ENCODE measurements around the gene DACH1. TPM values are rescaled to one million over a fixed set of nuclear protein-coding genes. Genes with fewer than 3 reads are reported as not detected.

DACH1 gene
- total RNA-seq, 1 donor from 2014 or later = 4.9 TPM

- DNase-seq (ENCODE audit: low spot score) = no peak
- intact Hi-C loops (cut with DNase I) = no loop called here
- ATAC-seq = no peak
These were observed 383.3 kb downstream of the DACH1 start for GRCh38 chr13:71483733-71484132.

DNA sequence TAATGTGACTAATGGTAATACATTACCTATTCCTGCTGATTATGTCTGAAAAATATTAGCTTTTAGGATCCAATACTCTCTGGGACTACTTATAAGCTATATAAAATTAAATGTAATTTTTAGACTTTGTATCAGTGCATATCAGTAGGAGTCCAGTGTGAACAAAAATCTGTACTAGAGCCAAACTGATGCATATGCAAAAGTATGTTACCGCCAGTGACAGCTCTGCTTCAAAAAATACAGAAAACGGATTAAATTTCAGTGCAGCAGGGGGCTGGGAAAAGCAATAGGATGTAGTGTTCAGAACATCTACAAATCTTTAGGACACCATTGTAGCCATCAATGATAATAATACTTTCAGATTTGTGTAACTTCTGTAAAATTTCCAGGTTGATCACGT lies 385.5 kb downstream of the DACH1 start:
- intact Hi-C loops (cut with DNase I) = no loop called here
- ATAC-seq (no peak), DNase-seq (ENCODE audit: low spot score) (no peak)

DNA sequence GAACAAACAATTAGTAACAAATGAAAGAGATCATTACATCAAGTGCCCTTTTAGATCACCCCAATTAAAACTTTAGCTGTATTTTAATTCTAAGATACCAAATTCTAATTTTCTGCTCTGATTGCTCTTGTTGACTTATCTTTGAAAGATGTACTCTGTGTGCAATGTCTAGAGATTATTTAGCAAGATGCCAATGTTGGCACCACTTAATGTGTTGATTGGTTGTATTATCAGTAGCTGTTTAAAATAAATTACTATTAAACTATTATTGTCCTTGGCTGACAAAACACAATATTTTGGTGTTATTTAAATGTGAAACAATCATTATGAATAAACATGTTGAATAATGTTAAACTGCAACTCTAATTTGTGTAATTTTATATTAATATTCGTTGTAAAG lies 386.0 kb downstream of the DACH1 start:
- intact Hi-C loops (cut with DNase I) = no loop called here
- ATAC-seq (no peak), DNase-seq (ENCODE audit: low spot score) (no peak)

DNA sequence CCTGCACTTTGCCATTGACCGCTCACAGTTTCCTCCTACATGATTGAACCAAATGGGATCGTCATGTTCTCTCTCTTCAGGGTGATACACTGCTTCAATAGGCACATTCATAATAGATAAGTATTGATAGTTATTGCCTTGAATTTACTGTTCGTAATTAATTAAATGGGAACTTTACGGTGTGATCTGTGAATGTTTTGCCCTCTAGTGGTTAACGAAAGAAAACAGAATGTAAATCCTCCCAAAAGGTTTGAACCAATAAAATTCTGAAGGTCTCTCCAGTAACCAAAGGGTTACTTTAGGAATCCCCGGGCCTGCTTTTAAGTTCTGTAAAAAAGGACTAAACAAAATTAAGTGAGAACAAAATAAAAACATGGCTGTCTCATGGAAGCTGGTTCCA lies 389.3 kb downstream of the DACH1 start:
- intact Hi-C loops (cut with DNase I) = no loop called here
- DNase-seq (ENCODE audit: low spot score) = no peak
- ATAC-seq = no peak

DNA sequence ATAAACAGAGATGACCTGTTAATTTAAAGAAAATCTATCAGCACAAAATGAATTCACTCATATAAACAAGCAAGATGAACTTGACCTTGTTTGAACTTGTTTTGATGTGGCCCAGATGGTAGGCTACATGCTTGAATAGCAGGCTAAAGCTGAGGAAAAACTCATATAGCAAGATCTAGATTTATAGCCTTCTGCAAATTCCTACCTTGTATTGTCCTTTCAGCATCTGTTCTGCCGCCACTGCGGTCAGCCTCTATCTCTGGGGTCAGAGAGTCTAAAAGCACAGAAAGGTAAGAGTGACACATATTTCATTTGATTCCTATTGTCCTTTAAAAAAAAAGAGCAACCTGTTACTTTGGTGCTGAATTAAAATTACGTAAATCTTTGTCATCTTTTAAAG lies 392.1 kb downstream of the DACH1 start:
- ATAC-seq = no peak

GRCh38 chr13:71469626-71470025 lies 397.4 kb downstream of the DACH1 start:
- intact Hi-C loops (cut with DNase I) = no loop called here
- DNase-seq (ENCODE audit: low spot score) (no peak), ATAC-seq (no peak)

More for the DNA sequence above, 392.1 kb downstream of the DACH1 start:
- intact Hi-C loops (cut with DNase I) = no loop called here
- DNase-seq (ENCODE audit: low spot score) = no peak

GRCh38 chr13:71464686-71465085 lies 402.3 kb downstream of the DACH1 start:
- no peak for DNase-seq (ENCODE audit: low spot score)
- intact Hi-C loops (cut with DNase I) = no loop called here
- no peak for ATAC-seq

GRCh38 chr13:71461892-71462291 lies 405.1 kb downstream of the DACH1 start:
- no peak for ATAC-seq
- DNase-seq (ENCODE audit: low spot score) = no peak
- intact Hi-C loops (cut with DNase I) = no loop called here

- intact Hi-C loops (cut with DNase I) = no loop called here
- ATAC-seq (no peak), DNase-seq (ENCODE audit: low spot score) (no peak)
These were observed 406.8 kb downstream of the DACH1 start for GRCh38 chr13:71460211-71460610.

GRCh38 chr13:71459708-71460107 lies 407.3 kb downstream of the DACH1 start:
- ATAC-seq (no peak), DNase-seq (ENCODE audit: low spot score) (no peak)
- intact Hi-C loops (cut with DNase I) = no loop called here

DNA sequence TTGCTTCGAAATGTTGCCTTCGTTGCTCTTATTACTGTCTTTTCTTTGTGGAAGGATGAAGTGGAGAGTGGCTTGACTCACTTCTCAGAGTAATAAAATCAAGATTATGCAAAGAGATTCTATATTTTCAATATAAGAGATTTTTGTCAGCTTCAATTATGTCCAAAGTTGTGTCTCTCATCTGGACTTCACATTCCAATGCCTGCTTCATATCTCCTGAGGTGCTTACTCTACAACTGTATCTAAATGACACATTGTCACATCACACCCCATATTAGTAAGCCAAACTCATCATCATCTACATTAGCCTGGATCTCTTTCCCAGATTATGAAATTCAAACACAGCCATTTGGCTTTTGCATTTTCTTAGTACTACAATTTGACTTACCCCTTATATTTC lies 409.4 kb downstream of the DACH1 start:
- no peak for ATAC-seq
- intact Hi-C loops (cut with DNase I) = no loop called here
- no peak for DNase-seq (ENCODE audit: low spot score)

GRCh38 chr13:71456136-71456535 lies 410.9 kb downstream of the DACH1 start:
- DNase-seq (ENCODE audit: low spot score) (no peak), ATAC-seq (no peak)

GRCh38 chr13:71454509-71454908 lies 412.5 kb downstream of the DACH1 start:
- no peak for DNase-seq (ENCODE audit: low spot score)
- intact Hi-C loops (cut with DNase I) = no loop called here
- ATAC-seq = no peak

More at GRCh38 chr13:71456136-71456535, 410.9 kb downstream of the DACH1 start:
- intact Hi-C loops (cut with DNase I) = no loop called here

GRCh38 chr13:71448080-71448630 lies 418.8 kb downstream of the DACH1 start:
- DNase-seq (ENCODE audit: low spot score) (no peak), ATAC-seq (no peak)
- intact Hi-C loops (cut with DNase I) = no loop called here

- DNase-seq (ENCODE audit: low spot score) = no peak
- intact Hi-C loops (cut with DNase I) = no loop called here
- ATAC-seq = no peak
These were observed 429.3 kb downstream of the DACH1 start for GRCh38 chr13:71437704-71438103.

- no peak for DNase-seq (ENCODE audit: low spot score)
- intact Hi-C loops (cut with DNase I) = no loop called here
- ATAC-seq = no peak
These were observed 436.3 kb downstream of the DACH1 start for GRCh38 chr13:71430681-71431080.

DNA sequence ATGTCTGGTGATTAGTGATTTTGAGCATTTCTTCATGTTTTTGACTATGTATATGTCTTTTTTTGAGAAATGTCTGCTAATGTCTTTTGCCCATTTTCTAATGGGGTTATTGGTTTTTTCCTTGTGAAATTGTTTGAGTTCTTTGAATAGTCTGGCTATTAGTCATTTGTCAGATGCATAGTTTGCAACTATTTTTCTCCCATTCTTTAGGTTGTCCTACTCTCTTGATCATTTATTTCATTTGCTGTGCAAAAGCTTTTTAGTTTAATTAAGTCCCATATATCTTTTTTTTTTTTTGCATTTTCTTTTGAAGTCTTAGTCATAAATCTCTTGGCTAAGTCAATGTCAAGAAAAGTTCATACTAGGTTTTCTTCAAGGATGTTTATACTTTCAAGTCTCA lies 449.8 kb downstream of the DACH1 start:
- DNase-seq (ENCODE audit: low spot score) = no peak
- intact Hi-C loops (cut with DNase I) = no loop called here
- ATAC-seq = no peak

- ATAC-seq (no peak), DNase-seq (ENCODE audit: low spot score) (no peak)
- intact Hi-C loops (cut with DNase I) = no loop called here
These were observed 454.8 kb downstream of the DACH1 start for GRCh38 chr13:71412231-71412630.

DNA sequence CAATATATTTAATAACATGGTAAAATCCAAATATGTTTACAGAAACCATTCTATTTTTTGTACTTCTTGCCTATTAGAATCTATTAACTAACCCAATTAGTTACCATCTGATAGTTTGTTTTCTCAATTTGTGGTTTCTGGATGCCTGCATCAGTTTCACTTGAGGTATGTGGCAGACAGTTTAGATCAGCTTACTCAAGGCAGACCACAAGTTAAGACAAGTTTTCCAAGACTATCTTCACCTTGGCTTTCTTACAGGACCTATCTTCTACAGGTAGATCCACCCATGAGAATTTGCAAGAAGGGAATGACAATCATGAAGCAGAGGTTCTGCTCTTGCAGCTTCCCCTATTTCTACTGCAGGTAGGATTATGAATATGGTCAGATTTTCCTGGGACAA lies 458.6 kb downstream of the DACH1 start:
- ATAC-seq (no peak), DNase-seq (ENCODE audit: low spot score) (no peak)
- intact Hi-C loops (cut with DNase I) = no loop called here

DNA sequence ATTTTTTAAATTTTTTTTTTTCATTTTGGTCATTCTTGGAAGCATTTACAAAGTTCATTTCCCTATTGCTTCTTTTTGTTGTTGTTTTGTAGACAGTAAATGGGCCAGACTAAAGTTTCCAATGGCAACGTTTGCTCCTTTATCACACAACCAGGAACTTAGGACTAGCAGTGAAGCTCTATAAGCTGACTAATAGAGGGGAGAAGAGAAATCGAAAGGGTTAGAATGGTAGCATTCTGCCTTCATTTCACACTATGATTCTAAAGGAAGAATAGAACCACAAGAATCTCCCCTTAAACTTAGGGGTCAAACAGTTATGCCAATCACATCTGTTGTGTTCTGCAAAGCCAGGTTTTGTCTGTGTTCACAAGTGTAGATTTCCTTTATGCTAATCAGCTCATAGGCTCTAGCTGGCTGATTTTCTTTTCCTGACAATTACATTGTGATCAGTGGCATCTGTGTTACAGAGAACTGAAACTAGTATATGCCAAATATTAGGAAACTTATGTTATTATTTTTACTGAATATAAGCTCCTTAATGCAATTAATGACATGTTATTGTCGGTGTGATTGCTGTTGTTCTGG lies 467.3 kb downstream of the DACH1 start:
- intact Hi-C loops (cut with DNase I) = no loop called here
- DNase-seq (ENCODE audit: low spot score) (no peak), ATAC-seq (no peak)

DNA sequence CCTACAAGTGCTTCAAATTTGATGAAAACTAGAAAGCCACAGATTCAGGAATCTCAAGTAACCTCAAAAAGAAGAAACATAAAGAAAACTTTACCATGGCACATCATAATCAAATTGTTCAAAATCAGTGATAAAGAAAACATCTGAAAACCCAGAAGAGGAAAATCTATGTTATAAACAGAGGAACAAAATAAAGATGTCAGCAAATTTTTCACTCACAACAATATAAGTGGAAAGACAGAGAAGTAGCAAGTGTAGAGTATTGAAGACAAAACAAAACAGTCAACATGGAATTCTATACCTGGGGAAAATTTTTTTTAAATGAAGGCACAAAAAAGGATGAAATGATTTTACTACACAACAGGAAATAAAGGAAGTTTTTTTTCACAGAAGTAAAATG lies 470.9 kb downstream of the DACH1 start:
- intact Hi-C loops (cut with DNase I) = no loop called here
- ATAC-seq (no peak), DNase-seq (ENCODE audit: low spot score) (no peak)
